Smooth muscle cell (in vitro differentiated cells): ENCODE data around the gene ZNF254. TPM values are rescaled to one million over a fixed set of nuclear protein-coding genes. Genes with fewer than 3 reads are reported as not detected.

Experiments used
- DNase-seq: peaks from one replicate; lab custom pipeline; 2025; ENCODE audit not compliant: unreplicated experiment; lab: John Stamatoyannopoulos, UW
- H2AFZ ChIP-seq: fragments of 200-600 bp; sonication (generic); 2 replicates; pipeline ENCODE4 v1.6.0; 2016; ENCODE audit warnings: antibody characterized with exemption, low read depth, mild to moderate bottlenecking
- H3F3A ChIP-seq: fragments of 200-600 bp; sonication (generic); 2 replicates; pipeline ENCODE4 v1.6.0; 2017; ENCODE audit warnings: antibody characterized with exemption, low read depth
- H3K27ac ChIP-seq: fragments of 200-600 bp; sonication (generic); 2 replicates; pipeline ENCODE4 v1.5.1; 2016; ENCODE audit warnings: low read depth, mild to moderate bottlenecking
- H3K27me3 ChIP-seq: fragments of 200-600 bp; sonication (generic); 2 replicates; pipeline ENCODE4 v1.6.1; 2016; ENCODE audit warnings: low read depth, mild to moderate bottlenecking
- H3K36me3 ChIP-seq: fragments of 200-600 bp; sonication (generic); 2 replicates; pipeline ENCODE4 v1.5.1; 2016; ENCODE audit warnings: low read depth
- H3K4me1 ChIP-seq: fragments of 200-600 bp; sonication (generic); 2 replicates; pipeline ENCODE4 v1.5.1; 2016; ENCODE audit warnings: low read depth
- H3K4me2 ChIP-seq: fragments of 200-600 bp; sonication (generic); 2 replicates; pipeline ENCODE4 v1.6.0; 2016; ENCODE audit warnings: mild to moderate bottlenecking
- H3K4me3 ChIP-seq: fragments of 200-600 bp; sonication (generic); 2 replicates; pipeline ENCODE4 v1.5.1; 2016; ENCODE audit warnings: mild to moderate bottlenecking
- H3K79me2 ChIP-seq: fragments of 200-600 bp; sonication (generic); 2 replicates; pipeline ENCODE4 v1.6.0; 2016; ENCODE audit warnings: low read depth, mild to moderate bottlenecking
- H3K9ac ChIP-seq: fragments of 200-600 bp; sonication (generic); 2 replicates; pipeline ENCODE4 v1.6.0; 2016; ENCODE audit warnings: low read depth
- H3K9me3 ChIP-seq: fragments of 200-600 bp; sonication (generic); replicated peaks from 2 replicates; pipeline ENCODE4 v1.5.1; 2016; ENCODE audit warnings: low read depth
- H4K20me1 ChIP-seq: fragments of 200-600 bp; sonication (generic); 2 replicates; pipeline ENCODE4 v1.6.0; 2016; ENCODE audit warnings: low read depth
- CTCF ChIP-seq: fragments of 200-600 bp; sonication (generic); IDR thresholded peaks from 2 replicates; pipeline ENCODE4 v1.5.1; 2017; ENCODE audit warnings: borderline replicate concordance, mild to moderate bottlenecking, antibody characterized with exemption; ENCODE audit not compliant: insufficient read depth, poor library complexity, severe bottlenecking
- WGBS: methylation state at CpG from one replicate; pipeline ENCODE4 v1.1.7; 2016; ENCODE audit warnings: low lambda C conversion rate; 5-methylcytosine and 5-hydroxymethylcytosine counted together
- polyA plus RNA-seq: library from polyadenylated mRNA; unstranded; fragments of >200 nt; fragmentation: Nextera tagmentation; extraction: Ambion mirVana; gene quantifications from 2 replicates; pipeline ENCODE4 v1.2.1, GENCODE V29; 2016
- total RNA-seq: library from RNA; depleted of rRNA; stranded (reverse); fragments of >200 nt; gene quantifications from 2 replicates; pipeline ENCODE4 v1.2.3, GENCODE V29; 2014

The ZNF254 gene
- total and polyA plus RNA-seq, 2 experiments from 2014 or later = 4.6 to 23.5 TPM

DNA sequence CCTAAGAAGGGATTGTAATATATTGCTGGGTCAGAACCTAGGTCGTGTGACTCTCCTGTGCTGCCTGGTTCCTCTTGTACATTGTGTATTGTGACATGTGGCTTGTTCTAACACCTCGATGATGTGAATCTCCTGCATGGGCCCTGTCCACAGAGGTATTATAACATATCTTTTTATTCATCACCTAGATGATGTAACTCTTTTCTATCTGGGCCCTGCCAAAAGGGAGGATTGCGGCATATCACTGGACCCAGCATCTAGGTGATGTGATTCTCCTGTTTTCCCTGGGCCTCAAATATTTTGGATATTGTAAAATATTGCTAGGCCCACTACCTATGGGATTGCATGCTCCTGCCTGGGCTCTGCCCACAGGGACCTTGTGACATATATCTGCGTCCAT is 33.4 kb upstream of the ZNF254 start:
- Histone ChIP-seq H4K20me1 (peaks cover 14% of the 10 kb centered on the region), H2AFZ (no peak overlapping the region), H3F3A (peaks cover 5% of the 10 kb centered on the region), H3K9ac (peak overlapping the region; percentile 11), H3K9me3 (no peaks in the 10 kb centered on the region), H3K4me3 (no peak overlapping the region), H3K36me3 (peaks cover 10% of the 10 kb centered on the region), H3K27ac (peak overlapping the region; percentile 81), H3K4me1 (no peaks in the 10 kb centered on the region), H3K27me3 (no peaks in the 10 kb centered on the region), H3K79me2 (no peaks in the 10 kb centered on the region), H3K4me2 (no peak overlapping the region)
- no peak for DNase-seq
- TF ChIP-seq CTCF = no peak
- WGBS = 96% methylated on average over 4 of the region's 4 CpGs

GRCh38 chr19:24054044-24054935 is 32.7 kb upstream of the ZNF254 start:
- DNase-seq = no peak
- TF ChIP-seq CTCF = no peak
- H3K4me2 ChIP-seq = no peak overlapping the region

GRCh38 chr19:24055548-24055947 is 31.4 kb upstream of the ZNF254 start:
- Histone ChIP-seq H3F3A (peaks cover 5% of the 10 kb centered on the region), H4K20me1 (peaks cover 14% of the 10 kb centered on the region), H3K4me2 (no peak overlapping the region), H3K27ac (peak overlapping the region; percentile 81), H3K9ac (no peak overlapping the region), H2AFZ (no peak overlapping the region), H3K9me3 (no peaks in the 10 kb centered on the region), H3K79me2 (no peaks in the 10 kb centered on the region), H3K27me3 (no peaks in the 10 kb centered on the region), H3K4me3 (no peak overlapping the region), H3K36me3 (peaks cover 10% of the 10 kb centered on the region), H3K4me1 (no peaks in the 10 kb centered on the region)
- WGBS = 95% methylated on average over 3 of the region's 3 CpGs
- no peak for DNase-seq
- TF ChIP-seq CTCF = no peak

More at GRCh38 chr19:24054044-24054935, 32.7 kb upstream of the ZNF254 start:
- Histone ChIP-seq H4K20me1 (peaks cover 14% of the 10 kb centered on the region), H3F3A (peaks cover 5% of the 10 kb centered on the region), H3K9ac (peak overlapping the region; percentile 11), H2AFZ (no peak overlapping the region), H3K9me3 (no peaks in the 10 kb centered on the region), H3K4me3 (no peak overlapping the region), H3K4me1 (no peaks in the 10 kb centered on the region), H3K27me3 (no peaks in the 10 kb centered on the region), H3K79me2 (no peaks in the 10 kb centered on the region), H3K27ac (peak overlapping the region; percentile 81), H3K36me3 (peaks cover 10% of the 10 kb centered on the region)
- 80% methylated on average over 5 of the region's 5 CpGs for WGBS

DNA sequence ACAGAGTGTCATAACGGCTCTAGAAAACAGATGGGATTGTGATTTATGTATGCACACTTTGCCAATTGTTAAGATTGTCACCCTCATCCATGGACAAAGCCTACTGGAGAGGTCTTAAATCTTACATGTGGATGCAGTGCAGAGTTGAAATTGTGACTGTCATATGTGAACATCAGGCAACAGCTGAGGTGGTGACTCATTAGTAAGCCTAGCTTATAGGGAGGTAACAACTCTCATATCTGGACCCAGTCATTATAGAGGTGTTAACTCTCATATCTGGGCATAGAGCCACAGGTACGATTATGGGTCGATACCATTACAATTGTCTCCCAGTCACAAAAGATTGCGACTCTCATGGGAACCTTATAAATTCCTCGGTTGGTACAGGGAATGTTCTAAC is 29.8 kb upstream of the ZNF254 start:
- H2AFZ ChIP-seq = no peak overlapping the region
- peaks cover 14% of the 10 kb centered on the region for H4K20me1 ChIP-seq
- whole genome bisulfite sequencing = 97% methylated on average over 5 of the region's 5 CpGs
- no peaks in the 10 kb centered on the region for H3K27me3 ChIP-seq
- no peak overlapping the region for H3K4me2 ChIP-seq
- no peaks in the 10 kb centered on the region for H3K9me3 ChIP-seq
- TF ChIP-seq CTCF = no peak
- DNase-seq = no peak
- H3K79me2 ChIP-seq = no peaks in the 10 kb centered on the region
- no peak overlapping the region for H3K9ac ChIP-seq
- H3K27ac ChIP-seq = no peak overlapping the region
- peaks cover 10% of the 10 kb centered on the region for H3K36me3 ChIP-seq
- peaks cover 5% of the 10 kb centered on the region for H3F3A ChIP-seq
- no peak overlapping the region for H3K4me3 ChIP-seq
- no peaks in the 10 kb centered on the region for H3K4me1 ChIP-seq
